Peyer's patch (tissue), 4 donors: ENCODE results near the gene PCDHB3. TPM values are rescaled to one million over a fixed set of nuclear protein-coding genes. Genes with fewer than 3 reads are reported as not detected.
"Not testable (repeated sequence)": the region's sequence is repeated elsewhere in the genome, so short reads cannot be mapped to it uniquely, and the experiment has no call there.

Experiments used
- DNase-seq, 3 donors: peaks; one replicate each; pipeline ENCODE4 v3.0.0-alpha.2; 2017 to 2019
- H3K27ac ChIP-seq, 4 donors: fragments of 200-600 bp; sonication (generic); one replicate each; pipeline ENCODE4 v1.5.1; 2016 to 2019
- H3K27me3 ChIP-seq, 2 donors: fragments of 200-600 bp; sonication (generic); one replicate each; pipeline ENCODE4 v1.5.1; 2019
- H3K36me3 ChIP-seq, 3 donors: fragments of 200-600 bp; sonication (generic); one replicate each; pipeline ENCODE4 v1.5.1; 2016 to 2019
- H3K4me1 ChIP-seq, 4 donors: fragments of 200-600 bp; sonication (generic); one replicate each; pipeline ENCODE4 v1.5.1; 2016 to 2019
- H3K4me3 ChIP-seq, 4 donors: fragments of 200-600 bp; sonication (generic); 1 replicate in 3 of 4; 2 replicates in 1 of 4; pipeline ENCODE4 v1.5.1; 2016 to 2019; ENCODE audit warnings: mild to moderate bottlenecking in 1 of 4
- H3K9me3 ChIP-seq, 4 donors: fragments of 200-600 bp; sonication (generic); one replicate each; pipeline ENCODE4 v1.5.1; 2016 to 2019; ENCODE audit warnings: mild to moderate bottlenecking in 1 of 4
- POLR2A ChIP-seq, 2 donors: fragments of 450-650 bp; IDR thresholded peaks; one replicate each; pipeline ENCODE4 v1.5.1; 2017; ENCODE audit warnings: antibody characterized with exemption in 2 of 2, mild to moderate bottlenecking in 2 of 2, moderate library complexity in 2 of 2
- total RNA-seq, 4 donors: library from RNA; depleted of rRNA; stranded (reverse); fragments of >200 nt; gene quantifications; one replicate each; pipeline ENCODE4 v1.1.0, GENCODE V29; 2016
- TF ChIP-seq, protein P1 (sequence below), 6 experiments: fragments of 450-650 bp in 4 of 6; fragments of 200-600 bp in 2 of 6; sonication (generic) in 1 of 6; IDR thresholded peaks; one replicate each; pipeline ENCODE4 v1.5.1; 2017 to 2019; ENCODE audit warnings: antibody characterized with exemption in 6 of 6, mild to moderate bottlenecking in 3 of 6, moderate library complexity in 1 of 6

PCDHB3 gene
- total RNA-seq, 4 donors from 2014 or later, result 0.70 to 4.1 (median 1.1) TPM; not detected in 1

DNA sequence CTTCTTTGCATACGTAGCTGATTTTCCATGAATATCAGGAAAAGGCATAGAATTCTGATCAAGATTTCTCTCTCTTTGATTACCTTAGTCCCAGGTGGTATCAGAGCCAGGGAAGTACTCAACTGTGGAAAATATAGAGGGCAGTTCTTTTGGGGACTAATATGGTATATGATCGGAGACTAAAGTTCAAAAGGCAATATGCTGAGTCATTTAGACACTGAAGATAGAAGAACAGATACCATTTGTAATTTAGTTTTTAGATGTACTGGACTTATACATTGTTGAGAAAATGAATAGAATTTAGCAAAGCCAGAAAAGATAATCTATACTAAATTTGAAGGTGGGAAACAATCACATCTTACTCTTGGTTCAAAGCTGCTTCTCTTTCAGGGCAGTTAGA, 5.1 kb downstream of the PCDHB3 start:
- DNase-seq, result no peak
- H3K36me3 ChIP-seq, result no peaks in the 10 kb centered on the region
- H3K27me3 ChIP-seq, result no peaks in the 10 kb centered on the region
- H3K9me3 ChIP-seq, result peaks cover 0 to 7% (median 0%) of the 10 kb centered on the region in 4 donors
- no peak overlapping the region for H3K27ac ChIP-seq
- H3K4me1 ChIP-seq, result no peaks in the 10 kb centered on the region
- H3K4me3 ChIP-seq, result no peak overlapping the region
- TF ChIP-seq, protein P1, sequence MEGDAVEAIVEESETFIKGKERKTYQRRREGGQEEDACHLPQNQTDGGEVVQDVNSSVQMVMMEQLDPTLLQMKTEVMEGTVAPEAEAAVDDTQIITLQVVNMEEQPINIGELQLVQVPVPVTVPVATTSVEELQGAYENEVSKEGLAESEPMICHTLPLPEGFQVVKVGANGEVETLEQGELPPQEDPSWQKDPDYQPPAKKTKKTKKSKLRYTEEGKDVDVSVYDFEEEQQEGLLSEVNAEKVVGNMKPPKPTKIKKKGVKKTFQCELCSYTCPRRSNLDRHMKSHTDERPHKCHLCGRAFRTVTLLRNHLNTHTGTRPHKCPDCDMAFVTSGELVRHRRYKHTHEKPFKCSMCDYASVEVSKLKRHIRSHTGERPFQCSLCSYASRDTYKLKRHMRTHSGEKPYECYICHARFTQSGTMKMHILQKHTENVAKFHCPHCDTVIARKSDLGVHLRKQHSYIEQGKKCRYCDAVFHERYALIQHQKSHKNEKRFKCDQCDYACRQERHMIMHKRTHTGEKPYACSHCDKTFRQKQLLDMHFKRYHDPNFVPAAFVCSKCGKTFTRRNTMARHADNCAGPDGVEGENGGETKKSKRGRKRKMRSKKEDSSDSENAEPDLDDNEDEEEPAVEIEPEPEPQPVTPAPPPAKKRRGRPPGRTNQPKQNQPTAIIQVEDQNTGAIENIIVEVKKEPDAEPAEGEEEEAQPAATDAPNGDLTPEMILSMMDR (IDR thresholded peaks at IDR 0.05), result no peak
- no peak for TF ChIP-seq POLR2A (IDR thresholded peaks at IDR 0.05)

DNA sequence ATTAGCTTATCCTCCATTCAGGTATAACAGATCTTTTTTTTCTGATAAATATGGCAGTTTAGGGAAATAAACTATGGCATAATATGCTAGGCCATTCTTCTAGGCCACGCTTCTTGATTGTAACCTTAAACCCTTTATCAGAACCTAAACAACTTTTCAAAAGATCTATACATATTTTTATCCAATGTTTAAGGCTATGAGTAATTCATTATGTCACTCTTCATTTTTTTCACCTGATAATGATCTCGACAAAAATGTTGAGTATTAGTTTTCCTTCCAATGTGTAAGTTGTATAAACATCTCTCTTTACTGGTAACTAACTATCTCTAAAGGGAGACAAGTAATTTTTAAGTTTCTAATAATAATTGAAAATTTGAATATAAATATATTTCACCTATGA, 19.0 kb downstream of the PCDHB3 start:
- DNase-seq, result no peak
- Histone ChIP-seq H3K27me3 (no peaks in the 10 kb centered on the region), H3K4me3 (no peak overlapping the region), H3K27ac (no peak overlapping the region), H3K4me1 (no peaks in the 10 kb centered on the region), H3K36me3 (no peaks in the 10 kb centered on the region), H3K9me3 (peaks cover 0 to 11% (median 0%) of the 10 kb centered on the region in 4 donors)
- TF ChIP-seq, protein P1 (IDR thresholded peaks at IDR 0.05), result no peak
- TF ChIP-seq POLR2A (IDR thresholded peaks at IDR 0.05), result no peak

DNA sequence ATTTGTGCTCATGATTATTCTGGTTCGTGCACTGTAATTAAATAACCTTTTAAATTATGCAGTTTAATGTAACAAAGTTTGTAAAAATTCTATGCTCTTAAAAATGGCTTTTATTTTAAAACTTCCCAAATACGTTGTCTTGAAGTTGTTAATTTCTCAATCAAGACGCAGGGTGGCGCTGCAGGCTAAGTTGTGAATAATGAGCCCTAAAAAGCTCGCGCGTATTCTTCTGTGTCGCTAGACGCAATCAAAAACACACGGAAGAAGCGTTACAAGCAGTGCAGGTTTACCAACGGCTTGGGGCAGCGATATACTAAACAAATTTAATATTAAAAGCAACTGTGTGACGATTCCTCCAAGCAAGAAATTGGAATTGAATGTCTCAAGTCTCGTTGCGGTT, 21.3 kb downstream of the PCDHB3 start, which contains the start of gene PCDHB4:
PCDHB4 (plus strand) TSS at position 256 of the 400 bp plus-strand sequence. CDS start 181 bp downstream, outside the sequence.
- no peaks in the 10 kb centered on the region for H3K27me3 ChIP-seq
- no peaks in the 10 kb centered on the region for H3K4me1 ChIP-seq
- no peak for DNase-seq
- no peaks in the 10 kb centered on the region for H3K36me3 ChIP-seq
- H3K9me3 ChIP-seq, result peaks cover 0 to 11% (median 0%) of the 10 kb centered on the region in 4 donors
- TF ChIP-seq, protein P1 (IDR thresholded peaks at IDR 0.05), result no peak
- no peak for TF ChIP-seq POLR2A (IDR thresholded peaks at IDR 0.05)
- no peak within 1 kb of the TSS for H3K27ac ChIP-seq
- peak within 1 kb of the TSS in 2 of 4 donors; percentile 2 to 18 for H3K4me3 ChIP-seq

DNA sequence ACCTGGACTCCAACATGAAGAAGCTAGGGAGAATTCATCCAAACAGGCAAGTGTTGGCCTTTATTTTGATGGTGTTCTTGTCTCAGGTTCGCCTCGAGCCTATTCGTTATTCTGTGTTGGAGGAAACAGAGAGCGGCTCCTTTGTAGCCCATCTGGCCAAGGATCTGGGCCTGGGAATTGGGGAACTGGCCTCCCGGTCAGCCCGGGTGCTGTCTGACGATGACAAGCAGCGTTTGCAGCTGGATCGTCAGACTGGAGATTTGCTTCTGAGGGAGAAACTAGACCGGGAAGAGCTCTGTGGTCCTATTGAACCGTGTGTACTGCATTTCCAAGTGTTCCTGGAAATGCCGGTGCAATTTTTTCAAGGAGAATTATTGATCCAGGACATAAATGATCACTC, 21.7 kb downstream of the PCDHB3 start:
- Histone ChIP-seq H3K27me3 (no peaks in the 10 kb centered on the region), H3K9me3 (peaks cover 0 to 11% (median 0%) of the 10 kb centered on the region in 4 donors), H3K36me3 (no peaks in the 10 kb centered on the region), H3K4me1 (no peaks in the 10 kb centered on the region), H3K4me3 (peak overlapping the region in 2 of 4 donors; percentile 2 to 18), H3K27ac (no peak overlapping the region)
- no peak for DNase-seq
- TF ChIP-seq POLR2A (IDR thresholded peaks at IDR 0.05), result no peak

DNA sequence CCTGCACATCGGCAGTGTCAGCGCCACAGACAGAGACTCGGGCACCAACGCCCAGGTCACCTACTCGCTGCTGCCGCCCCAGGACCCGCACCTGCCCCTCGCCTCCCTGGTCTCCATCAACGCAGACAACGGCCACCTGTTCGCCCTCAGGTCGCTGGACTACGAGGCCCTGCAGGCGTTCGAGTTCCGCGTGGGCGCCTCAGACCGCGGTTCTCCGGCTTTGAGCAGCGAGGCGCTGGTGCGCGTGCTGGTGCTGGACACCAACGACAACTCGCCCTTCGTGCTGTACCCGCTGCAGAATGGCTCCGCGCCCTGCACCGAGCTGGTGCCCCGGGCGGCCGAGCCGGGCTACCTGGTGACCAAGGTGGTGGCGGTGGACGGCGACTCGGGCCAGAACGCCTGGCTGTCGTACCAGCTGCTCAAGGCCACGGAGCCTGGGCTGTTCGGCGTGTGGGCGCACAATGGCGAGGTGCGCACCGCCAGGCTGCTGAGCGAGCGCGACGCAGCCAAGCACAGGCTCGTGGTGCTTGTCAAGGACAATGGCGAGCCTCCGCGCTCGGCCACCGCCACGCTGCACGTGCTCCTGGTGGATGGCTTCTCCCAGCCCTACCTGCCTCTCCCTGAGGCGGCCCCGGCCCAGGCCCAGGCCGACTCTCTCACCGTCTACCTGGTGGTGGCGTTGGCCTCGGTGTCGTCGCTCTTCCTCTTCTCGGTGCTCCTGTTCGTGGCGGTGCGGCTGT, 23.3 kb downstream of the PCDHB3 start:
- H3K4me3 ChIP-seq, H3K4me1 ChIP-seq, H3K27me3 ChIP-seq, H3K36me3 ChIP-seq, H3K27ac ChIP-seq, DNase-seq: not testable (repeated sequence)
- H3K9me3 ChIP-seq, result peaks cover 0 to 11% (median 0%) of the 10 kb centered on the region in 4 donors

- no peak for DNase-seq
- TF ChIP-seq, protein P1 (IDR thresholded peaks at IDR 0.05), result no peak
- TF ChIP-seq POLR2A (IDR thresholded peaks at IDR 0.05), result no peak
- no peak overlapping the region for H3K27ac ChIP-seq
- H3K27me3 ChIP-seq, result no peaks in the 10 kb centered on the region
- no peaks in the 10 kb centered on the region for H3K36me3 ChIP-seq
- no peak overlapping the region for H3K4me3 ChIP-seq
- H3K9me3 ChIP-seq, result peaks cover 0 to 6% (median 0%) of the 10 kb centered on the region in 4 donors
- H3K4me1 ChIP-seq, result no peaks in the 10 kb centered on the region
Observed at GRCh38 chr5:141127305-141127704, 27.0 kb downstream of the PCDHB3 start.
